IMR-90 (cell line): Measurements from ENCODE around the gene ATP6V0A4. TPM values are rescaled to one million over a fixed set of nuclear protein-coding genes. Genes with fewer than 3 reads are reported as not detected.

Experiments used
- ATAC-seq: fragments of 200-7000 bp; cut with Tn5 transposase; 2 replicates; pipeline ENCODE4 v1.9.1; 2020; ENCODE audit warnings: low read depth, mild to moderate bottlenecking, moderate library complexity
- BruUV-seq: library from RNA; stranded (reverse); fragments of 400-500 nt; replicated peaks from 2 replicates; lab custom pipeline; 2021; lab: Mats Ljungman, UMichigan
- CTCF ChIA-PET: fragments of 300-600 bp; formaldehyde crosslinking; extraction: SDS; loops from one replicate; lab custom pipeline; 2021; ENCODE audit warnings: antibody characterized with exemption; lab: Yijun Ruan, JAX
- POLR2A ChIA-PET: fragments of 300-600 bp; sonication (Branson Sonifier 250); formaldehyde crosslinking; loops from one replicate; lab custom pipeline; 2022; ENCODE audit warnings: antibody characterized with exemption; ENCODE audit not compliant: unreplicated experiment; lab: Charles Lee
- DNase-seq: peaks from one replicate; pipeline ENCODE4 v3.0.0; 2013
- H2AFZ ChIP-seq: replicated peaks from 2 replicates; pipeline ENCODE3; 2013; ENCODE audit warnings: low read length, mild to moderate bottlenecking; ENCODE audit not compliant: poor library complexity
- H2AK5ac ChIP-seq: 2 replicates; pipeline ENCODE4 v1.6.1; 2013; ENCODE audit warnings: low read depth, low read length, inconsistent platforms
- H2AK9ac ChIP-seq: replicated peaks from 2 replicates; pipeline ENCODE3; 2013; ENCODE audit warnings: mild to moderate bottlenecking, low read depth, low read length, moderate library complexity; ENCODE audit not compliant: poor library complexity
- H2BK120ac ChIP-seq: 2 replicates; pipeline ENCODE4 v1.6.1; 2013; ENCODE audit warnings: low read depth, low read length, inconsistent platforms
- H2BK15ac ChIP-seq: 3 replicates; pipeline ENCODE4 v1.6.1; 2013; ENCODE audit warnings: low read depth, low read length, inconsistent platforms
- H2BK20ac ChIP-seq: 2 replicates; pipeline ENCODE4 v1.6.1; 2013; ENCODE audit warnings: low read depth, mild to moderate bottlenecking, inconsistent platforms, low read length, moderate library complexity
- H2BK5ac ChIP-seq: 2 replicates; pipeline ENCODE4 v1.6.1; 2013; ENCODE audit warnings: mild to moderate bottlenecking, low read depth, low read length, inconsistent platforms; ENCODE audit not compliant: poor library complexity, severe bottlenecking
- H3K14ac ChIP-seq: replicated peaks from 2 replicates; pipeline ENCODE4 v1.6.1; 2013; ENCODE audit warnings: low read depth, low read length, inconsistent platforms
- H3K18ac ChIP-seq: 2 replicates; pipeline ENCODE4 v1.6.1; 2013; ENCODE audit warnings: low read depth, low read length, control low read depth
- H3K23ac ChIP-seq: 2 replicates; pipeline ENCODE4 v1.6.1; 2013; ENCODE audit warnings: low read depth, low read length, inconsistent platforms
- H3K27ac ChIP-seq: 2 replicates; pipeline ENCODE4 v1.5.1; 2013; ENCODE audit warnings: mild to moderate bottlenecking, control low read depth, low read length; ENCODE audit not compliant: insufficient read depth
- H3K27me3 ChIP-seq: 2 replicates; pipeline ENCODE4 v1.6.1; 2013; ENCODE audit warnings: low read length; ENCODE audit not compliant: control insufficient read depth, insufficient read depth
- H3K36me3 ChIP-seq: 2 replicates; pipeline ENCODE4 v1.6.1; 2013; ENCODE audit warnings: low read length, mixed read lengths; ENCODE audit not compliant: control insufficient read depth, insufficient read depth
- H3K4ac ChIP-seq: 2 replicates; pipeline ENCODE4 v1.6.1; 2013; ENCODE audit warnings: low read depth, low read length, inconsistent platforms
- H3K4me1 ChIP-seq: 2 replicates; pipeline ENCODE4 v1.6.1; 2013; ENCODE audit warnings: low read length, mixed read lengths; ENCODE audit not compliant: control insufficient read depth, insufficient read depth
- H3K4me2 ChIP-seq: 2 replicates; pipeline ENCODE4 v1.6.1; 2013; ENCODE audit warnings: low read depth, mild to moderate bottlenecking, control low read depth, low read length, moderate library complexity
- H3K4me3 ChIP-seq: 2 replicates; pipeline ENCODE4 v1.5.1; 2013; ENCODE audit warnings: low read depth, mild to moderate bottlenecking, control low read depth, low read length, moderate library complexity; ENCODE audit not compliant: insufficient read depth
- H3K56ac ChIP-seq: 2 replicates; pipeline ENCODE4 v1.6.1; 2013; ENCODE audit warnings: low read length, inconsistent platforms; ENCODE audit not compliant: insufficient read depth; ENCODE audit errors: extremely low read depth
- H3K79me1 ChIP-seq, 2 experiments: 2 replicates each; pipeline ENCODE4 v1.6.1; 2013; ENCODE audit warnings: low read length in 2 of 2, inconsistent platforms in 1 of 2, low read depth in 1 of 2
- H3K9ac ChIP-seq: 2 replicates; pipeline ENCODE4 v1.6.1; 2013; ENCODE audit warnings: low read depth, low read length, control low read depth
- H3K9me1 ChIP-seq: 2 replicates; pipeline ENCODE4 v1.6.1; 2013; ENCODE audit warnings: low read length, inconsistent platforms; ENCODE audit not compliant: insufficient read depth
- H3K9me3 ChIP-seq: 2 replicates; pipeline ENCODE4 v1.6.1; 2013; ENCODE audit warnings: low read length; ENCODE audit not compliant: control insufficient read depth, insufficient read depth
- H4K20me1 ChIP-seq: 2 replicates; pipeline ENCODE4 v1.6.1; 2013; ENCODE audit warnings: low read length, inconsistent platforms; ENCODE audit not compliant: insufficient read depth
- H4K5ac ChIP-seq: 2 replicates; pipeline ENCODE4 v1.6.1; 2013; ENCODE audit warnings: mild to moderate bottlenecking, low read depth, low read length, control low read depth
- H4K8ac ChIP-seq, 2 experiments: 2 replicates each; pipeline ENCODE4 v1.6.1; 2013; ENCODE audit warnings: low read depth in 2 of 2, low read length in 2 of 2, control low read depth in 1 of 2, inconsistent platforms in 1 of 2
- H4K91ac ChIP-seq: 2 replicates; pipeline ENCODE4 v1.6.1; 2013; ENCODE audit warnings: low read depth, low read length, inconsistent platforms; ENCODE audit not compliant: insufficient read depth
- BHLHE40 ChIP-seq: fragments of 150-350 bp; IDR thresholded peaks from 2 replicates; pipeline ENCODE4 v1.6.1; 2016; ENCODE audit warnings: mild to moderate bottlenecking, low read depth, low read length
- CEBPB ChIP-seq: IDR thresholded peaks from 2 replicates; pipeline ENCODE4 v1.6.1; 2012; ENCODE audit warnings: low read depth, low read length, improper control_type of control experiment
- CHD1 ChIP-seq: IDR thresholded peaks from 2 replicates; pipeline ENCODE4 v1.6.1; 2012; ENCODE audit warnings: low read depth, low read length, improper control_type of control experiment
- MAFK ChIP-seq: IDR thresholded peaks from 2 replicates; pipeline ENCODE4 v1.6.1; 2012; ENCODE audit warnings: low read depth, low read length, improper control_type of control experiment
- MAZ ChIP-seq: IDR thresholded peaks from 2 replicates; pipeline ENCODE4 v1.6.1; 2012; ENCODE audit warnings: low read depth, mild to moderate bottlenecking, low read length, improper control_type of control experiment, moderate library complexity, borderline replicate concordance
- MXI1 ChIP-seq: IDR thresholded peaks from 2 replicates; pipeline ENCODE4 v1.6.1; 2012; ENCODE audit warnings: low read depth, mild to moderate bottlenecking, low read length, moderate library complexity, borderline replicate concordance
- NFE2L2 ChIP-seq: fragments of 150-350 bp; IDR thresholded peaks from 2 replicates; pipeline ENCODE4 v1.6.1; 2016; ENCODE audit warnings: low read depth, mild to moderate bottlenecking, low read length
- POLR2A ChIP-seq: IDR thresholded peaks from 2 replicates; pipeline ENCODE4 v1.6.1; 2012; ENCODE audit warnings: mild to moderate bottlenecking, low read depth, low read length
- RAD21 ChIP-seq: IDR thresholded peaks from 2 replicates; pipeline ENCODE4 v1.6.1; 2012; ENCODE audit warnings: low read length, improper control_type of control experiment
- RCOR1 ChIP-seq: IDR thresholded peaks from 2 replicates; pipeline ENCODE4 v1.6.1; 2012; ENCODE audit warnings: mild to moderate bottlenecking, low read length, improper control_type of control experiment; ENCODE audit not compliant: insufficient replicate concordance
- RFX5 ChIP-seq: IDR thresholded peaks from 2 replicates; pipeline ENCODE4 v1.8.0; 2012; ENCODE audit warnings: low read depth, mild to moderate bottlenecking, low read length, moderate library complexity
- SMC3 ChIP-seq: fragments of 150-350 bp; IDR thresholded peaks from 2 replicates; pipeline ENCODE4 v1.6.1; 2016; ENCODE audit warnings: low read depth, mild to moderate bottlenecking, antibody characterized with exemption, low read length, moderate library complexity
- WGBS, 2 experiments: methylation state at CpG; one replicate each; pipeline versions ENCODE4 v1.1.5 to v1.1.7; 2013; ENCODE audit warnings: missing lambda C conversion rate in 2 of 2; ENCODE audit not compliant: insufficient read length in 1 of 2; ENCODE audit errors: extremely low coverage in 2 of 2; 5-methylcytosine and 5-hydroxymethylcytosine counted together
- dilution Hi-C: fragments of 300-500 bp; cut with HindIII; formaldehyde crosslinking; loops from one replicate; pipeline ENCODE4 v1.14.3; 2018; ENCODE audit warnings: low sequenced_read_pairs; ENCODE audit not compliant: unreplicated experiment
- in situ Hi-C: fragments of 300-500 bp; cut with MboI; formaldehyde crosslinking; loops from 3 replicates; pipeline ENCODE4 v1.14.3; 2019; ENCODE audit warnings: low sequenced_read_pairs, inconsistent platforms, mixed read lengths
- intact Hi-C: fragments of 100-400 bp; cut with micrococcal nuclease; formaldehyde crosslinking; loops from 2 replicates; pipeline ENCODE4 v1.10.0; 2022
- polyA plus RNA-seq, 3 experiments: library from polyadenylated mRNA; depleted of rRNA; stranded (reverse); fragments of >200 nt; gene quantifications; 2 replicates each; pipeline ENCODE4 v1.2.3, GENCODE V29; 2012; ENCODE audit warnings: low replicate concordance in 1 of 3
- total RNA-seq: library from RNA; depleted of rRNA; stranded (reverse); fragments of >200 nt; gene quantifications from 2 replicates; pipeline ENCODE4 v1.2.3, GENCODE V29; 2012
- TF ChIP-seq, protein P1 (sequence below): fragments of 150-350 bp; IDR thresholded peaks from 2 replicates; pipeline ENCODE4 v1.6.1; 2017; ENCODE audit warnings: mild to moderate bottlenecking, antibody characterized with exemption, low read length, low read depth
- TF ChIP-seq, protein P2 (sequence below): conservative IDR thresholded peaks from 2 replicates; pipeline ENCODE4 v1.5.1; 2012; ENCODE audit warnings: mild to moderate bottlenecking, low read depth, low read length, improper control_type of control experiment
- TF ChIP-seq, protein P3 (sequence below): fragments of 150-350 bp; IDR thresholded peaks from 2 replicates; pipeline ENCODE4 v1.6.1; 2016; ENCODE audit warnings: low read depth, mild to moderate bottlenecking, low read length, moderate library complexity, borderline replicate concordance

The ATP6V0A4 gene
- total and polyA plus RNA-seq, 2 of the 4 experiments (the other 2 are of a cell fraction): 0.05 to 0.18 TPM

DNA sequence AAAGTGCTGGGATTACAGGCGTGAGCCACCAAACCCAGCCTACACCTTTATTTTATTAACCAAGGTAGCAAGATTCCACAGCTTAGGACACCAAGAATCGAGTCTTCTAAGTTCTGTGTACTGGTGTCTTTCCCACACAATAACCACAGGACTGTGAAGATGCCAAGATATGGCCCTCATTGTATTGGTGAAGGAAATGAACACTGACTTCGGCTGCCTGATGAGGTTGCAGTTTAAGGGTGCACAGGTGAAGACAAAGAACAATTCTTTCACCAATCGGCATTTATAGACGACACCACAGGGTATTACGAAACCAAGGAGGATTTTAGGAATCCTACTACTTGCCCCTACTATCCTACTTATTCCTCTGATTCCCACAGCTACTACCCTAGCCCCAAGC lies 49.3 kb downstream of the ATP6V0A4 start:
- Histone ChIP-seq H3K4ac (no peak overlapping the region), H4K5ac (no peak overlapping the region), H3K56ac (no peak overlapping the region), H3K18ac (no peak overlapping the region), H3K4me2 (no peak overlapping the region), H2BK20ac (no peak overlapping the region), H2AK5ac (no peak overlapping the region), H4K91ac (no peak overlapping the region), H2BK120ac (no peak overlapping the region), H2AK9ac (no peak overlapping the region), H3K27me3 (peaks cover 7% of the 10 kb centered on the region), H3K9me1 (no peaks in the 10 kb centered on the region), H3K9ac (no peak overlapping the region), H3K4me3 (no peak overlapping the region), H3K4me1 (no peaks in the 10 kb centered on the region), H3K14ac (no peak overlapping the region), H3K9me3 (no peaks in the 10 kb centered on the region), H4K20me1 (no peaks in the 10 kb centered on the region), H4K8ac (no peak overlapping the region), H2BK5ac (no peak overlapping the region), H3K36me3 (no peaks in the 10 kb centered on the region), H2AFZ (no peak overlapping the region), H3K27ac (no peak overlapping the region), H3K23ac (no peak overlapping the region), H3K79me1 (no peaks in the 10 kb centered on the region), H2BK15ac (no peak overlapping the region)
- POLR2A ChIA-PET: no interaction called here
- no TSS peak for BruUV-seq
- dilution Hi-C loops: no loop called here
- WGBS, 2 experiments: no CpG with 5 or more reads among the region's 6 CpGs
- TF ChIP-seq RAD21: no peak
- TF ChIP-seq RCOR1: no peak
- TF ChIP-seq RFX5: no peak
- no peak for TF ChIP-seq NFE2L2
- no peak for TF ChIP-seq CHD1
- no peak for TF ChIP-seq MAFK
- TF ChIP-seq, protein P1, sequence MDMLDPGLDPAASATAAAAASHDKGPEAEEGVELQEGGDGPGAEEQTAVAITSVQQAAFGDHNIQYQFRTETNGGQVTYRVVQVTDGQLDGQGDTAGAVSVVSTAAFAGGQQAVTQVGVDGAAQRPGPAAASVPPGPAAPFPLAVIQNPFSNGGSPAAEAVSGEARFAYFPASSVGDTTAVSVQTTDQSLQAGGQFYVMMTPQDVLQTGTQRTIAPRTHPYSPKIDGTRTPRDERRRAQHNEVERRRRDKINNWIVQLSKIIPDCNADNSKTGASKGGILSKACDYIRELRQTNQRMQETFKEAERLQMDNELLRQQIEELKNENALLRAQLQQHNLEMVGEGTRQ: no peak
- no peak for TF ChIP-seq SMC3
- no peak for TF ChIP-seq MXI1
- no peak for TF ChIP-seq CEBPB
- TF ChIP-seq, protein P2, sequence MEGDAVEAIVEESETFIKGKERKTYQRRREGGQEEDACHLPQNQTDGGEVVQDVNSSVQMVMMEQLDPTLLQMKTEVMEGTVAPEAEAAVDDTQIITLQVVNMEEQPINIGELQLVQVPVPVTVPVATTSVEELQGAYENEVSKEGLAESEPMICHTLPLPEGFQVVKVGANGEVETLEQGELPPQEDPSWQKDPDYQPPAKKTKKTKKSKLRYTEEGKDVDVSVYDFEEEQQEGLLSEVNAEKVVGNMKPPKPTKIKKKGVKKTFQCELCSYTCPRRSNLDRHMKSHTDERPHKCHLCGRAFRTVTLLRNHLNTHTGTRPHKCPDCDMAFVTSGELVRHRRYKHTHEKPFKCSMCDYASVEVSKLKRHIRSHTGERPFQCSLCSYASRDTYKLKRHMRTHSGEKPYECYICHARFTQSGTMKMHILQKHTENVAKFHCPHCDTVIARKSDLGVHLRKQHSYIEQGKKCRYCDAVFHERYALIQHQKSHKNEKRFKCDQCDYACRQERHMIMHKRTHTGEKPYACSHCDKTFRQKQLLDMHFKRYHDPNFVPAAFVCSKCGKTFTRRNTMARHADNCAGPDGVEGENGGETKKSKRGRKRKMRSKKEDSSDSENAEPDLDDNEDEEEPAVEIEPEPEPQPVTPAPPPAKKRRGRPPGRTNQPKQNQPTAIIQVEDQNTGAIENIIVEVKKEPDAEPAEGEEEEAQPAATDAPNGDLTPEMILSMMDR: no peak
- TF ChIP-seq POLR2A: no peak
- TF ChIP-seq, protein P3, sequence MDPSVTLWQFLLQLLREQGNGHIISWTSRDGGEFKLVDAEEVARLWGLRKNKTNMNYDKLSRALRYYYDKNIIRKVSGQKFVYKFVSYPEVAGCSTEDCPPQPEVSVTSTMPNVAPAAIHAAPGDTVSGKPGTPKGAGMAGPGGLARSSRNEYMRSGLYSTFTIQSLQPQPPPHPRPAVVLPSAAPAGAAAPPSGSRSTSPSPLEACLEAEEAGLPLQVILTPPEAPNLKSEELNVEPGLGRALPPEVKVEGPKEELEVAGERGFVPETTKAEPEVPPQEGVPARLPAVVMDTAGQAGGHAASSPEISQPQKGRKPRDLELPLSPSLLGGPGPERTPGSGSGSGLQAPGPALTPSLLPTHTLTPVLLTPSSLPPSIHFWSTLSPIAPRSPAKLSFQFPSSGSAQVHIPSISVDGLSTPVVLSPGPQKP: no peak
- TF ChIP-seq MAZ: no peak
- TF ChIP-seq BHLHE40: no peak
- intact Hi-C loops: no loop called here
- no peak for DNase-seq
- no peak for ATAC-seq
- CTCF ChIA-PET: interaction anchor here (1.1 kb wide), 1 partner anchor 10 kb away, joined by 3 read pairs; no protein-coding TSS in a partner anchor
- in situ Hi-C loops: loop anchor here (25.0 kb wide), 1 partner anchor 1136 kb away; no protein-coding TSS in a partner anchor
